Testis (tissue), 2 donors: Measurements from ENCODE around the gene TCF12.

Experiments
- CTCF ChIP-seq, 3 experiments: fragments of 450-650 bp in 2 of 3; fragments of 200-600 bp in 1 of 3; sonication (generic) in 1 of 3; IDR thresholded peaks; one replicate each; pipeline ENCODE4 v1.5.1; 2016 to 2019; ENCODE audit warnings: antibody characterized with exemption in 3 of 3, mild to moderate bottlenecking in 2 of 3, moderate library complexity in 1 of 3
- POLR2A ChIP-seq: fragments of 450-650 bp; IDR thresholded peaks from one replicate; pipeline ENCODE4 v1.6.1; 2017; ENCODE audit warnings: antibody characterized with exemption, mild to moderate bottlenecking, moderate library complexity

- TF ChIP-seq CTCF (IDR thresholded peaks at IDR 0.05), result no peak
- no peak for TF ChIP-seq POLR2A
These were observed 189.9 kb downstream of the TCF12 start for GRCh38 chr15:57108296-57108695.
